Hypothalamus (tissue), 51 donors: ENCODE data around the gene ATG3.
"Not testable (repeated sequence)": the region's sequence is repeated elsewhere in the genome, so short reads cannot be mapped to it uniquely, and the experiment has no call there.

Source experiments
- DNase-seq, 51 donors: peaks; one replicate each; lab custom pipeline; 2025; lab: John Stamatoyannopoulos, UW

ATG3 gene

DNA sequence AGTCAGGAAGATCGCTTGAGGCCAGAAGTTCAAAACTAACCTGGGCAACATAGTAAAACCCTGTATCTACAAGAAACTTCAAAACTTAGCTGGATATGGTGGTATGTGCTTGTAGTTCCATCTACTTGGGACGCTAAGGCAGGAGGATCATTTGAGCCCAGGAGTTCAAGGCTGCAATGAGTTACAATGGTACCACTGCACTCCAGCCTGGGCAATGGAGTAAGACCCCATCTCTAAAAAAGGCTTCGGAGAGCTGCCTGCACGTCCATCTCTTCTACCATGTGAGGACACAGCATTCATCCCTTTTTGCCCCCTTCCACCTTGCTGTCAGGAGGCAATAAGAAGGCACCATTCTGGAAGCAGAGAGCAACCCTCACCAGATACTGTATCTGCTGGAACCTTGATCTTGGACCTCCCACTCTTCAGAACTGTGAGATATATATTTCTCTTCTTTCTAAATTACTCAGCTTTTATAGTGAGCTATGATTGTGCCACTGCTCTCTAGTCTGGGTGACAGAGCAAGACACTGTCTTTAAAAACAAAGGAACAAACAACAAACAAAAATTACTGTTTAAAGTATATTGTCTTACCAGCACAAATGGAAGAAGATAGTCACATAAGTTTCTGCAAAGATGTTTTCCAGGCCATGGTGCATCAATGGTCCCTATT, 58.3 kb downstream of the ATG3 start:
- DNase-seq, result no peak

DNA sequence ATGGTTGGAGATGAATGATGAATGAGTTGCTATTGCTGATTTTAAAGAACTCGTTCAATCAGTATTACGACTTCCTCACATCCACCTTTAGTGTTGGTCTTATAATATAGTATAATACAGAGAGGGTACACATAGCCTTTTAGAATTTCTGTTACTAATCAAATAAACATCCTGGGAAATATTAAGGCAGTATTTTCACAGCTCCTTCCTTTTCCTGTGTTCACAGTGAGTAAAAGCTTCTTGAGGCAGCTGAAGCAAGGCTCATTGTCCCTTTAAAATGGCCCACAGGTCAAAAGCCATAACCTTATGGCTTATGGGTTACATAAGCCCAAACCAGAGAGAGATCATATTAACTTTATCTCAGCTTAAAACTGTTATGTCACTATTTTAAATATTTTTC, 61.1 kb downstream of the ATG3 start:
- DNase-seq, result no peak

DNA sequence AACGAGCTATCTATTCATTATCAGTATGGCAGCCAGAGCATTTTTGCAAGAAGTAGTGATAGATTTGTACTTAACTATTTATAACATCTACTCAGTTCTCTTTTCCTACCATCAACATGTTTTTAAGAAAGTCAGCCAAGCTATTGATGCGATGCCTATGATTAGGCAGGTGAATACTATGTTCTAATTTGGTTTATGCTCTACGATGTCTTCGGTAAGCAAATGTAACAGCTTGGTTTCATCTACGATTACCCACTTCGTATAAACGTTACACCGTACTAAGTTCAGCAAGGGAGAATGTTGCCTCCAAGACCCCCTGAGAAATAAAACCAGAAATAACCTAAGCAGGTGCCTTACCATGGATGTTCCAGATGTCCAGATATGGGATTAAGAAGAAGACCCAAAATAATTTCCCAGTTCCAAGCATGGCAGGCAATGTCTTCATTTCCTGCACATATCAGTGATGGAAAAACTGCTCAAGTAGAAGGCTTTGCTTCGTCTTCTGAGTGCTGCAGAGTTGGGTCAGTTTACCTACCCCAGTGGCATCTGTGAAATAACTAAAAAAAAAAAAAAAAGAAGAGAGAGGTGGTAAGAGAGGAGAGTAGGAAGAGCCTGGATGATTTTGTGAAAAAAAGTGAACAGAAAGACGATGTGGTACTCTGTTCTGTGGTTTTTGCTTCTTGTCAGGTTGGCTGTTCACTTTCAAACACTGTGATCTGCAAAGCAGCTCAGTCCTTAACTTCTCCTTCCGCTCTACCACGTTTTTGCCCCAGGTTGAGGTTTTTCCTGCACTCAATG, 62.6 kb downstream of the ATG3 start, which contains the start of gene BTLA:
BTLA (minus strand) TSS at position 559 of the 798 bp plus-strand sequence; CDS start at position 445, 114 bp downstream.
- DNase-seq, result no peak

DNA sequence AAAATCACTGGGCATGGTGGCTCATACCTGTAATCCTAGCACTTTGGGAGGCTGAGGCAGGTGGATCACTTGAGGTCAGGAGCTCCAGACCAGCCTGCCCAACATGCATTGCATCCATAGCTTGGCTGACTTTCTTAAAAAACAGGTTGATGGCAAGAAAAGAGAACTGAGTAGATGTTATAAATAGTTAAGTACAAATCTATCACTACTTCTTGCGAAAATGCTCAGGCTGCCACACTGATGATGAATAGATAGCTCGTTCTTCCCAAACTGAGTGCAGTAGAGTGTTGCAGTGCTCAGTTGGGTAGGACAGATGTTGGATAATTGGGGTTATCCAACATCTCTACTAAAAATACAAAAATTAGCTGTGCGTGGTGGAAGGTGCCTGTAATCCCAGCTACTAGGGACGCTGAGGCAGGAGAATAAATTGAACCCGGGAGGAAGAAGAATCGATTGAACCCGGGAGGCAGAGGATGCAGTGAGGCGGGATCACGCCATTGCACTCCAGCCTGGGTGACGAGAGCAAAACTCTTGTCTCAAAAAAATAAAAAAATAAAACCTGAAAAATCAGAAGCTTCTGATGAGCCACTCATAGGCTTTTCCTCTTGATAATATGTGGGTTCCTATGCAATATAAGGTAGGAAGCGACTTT, 63.7 kb downstream of the ATG3 start:
- DNase-seq, result no peak

DNA sequence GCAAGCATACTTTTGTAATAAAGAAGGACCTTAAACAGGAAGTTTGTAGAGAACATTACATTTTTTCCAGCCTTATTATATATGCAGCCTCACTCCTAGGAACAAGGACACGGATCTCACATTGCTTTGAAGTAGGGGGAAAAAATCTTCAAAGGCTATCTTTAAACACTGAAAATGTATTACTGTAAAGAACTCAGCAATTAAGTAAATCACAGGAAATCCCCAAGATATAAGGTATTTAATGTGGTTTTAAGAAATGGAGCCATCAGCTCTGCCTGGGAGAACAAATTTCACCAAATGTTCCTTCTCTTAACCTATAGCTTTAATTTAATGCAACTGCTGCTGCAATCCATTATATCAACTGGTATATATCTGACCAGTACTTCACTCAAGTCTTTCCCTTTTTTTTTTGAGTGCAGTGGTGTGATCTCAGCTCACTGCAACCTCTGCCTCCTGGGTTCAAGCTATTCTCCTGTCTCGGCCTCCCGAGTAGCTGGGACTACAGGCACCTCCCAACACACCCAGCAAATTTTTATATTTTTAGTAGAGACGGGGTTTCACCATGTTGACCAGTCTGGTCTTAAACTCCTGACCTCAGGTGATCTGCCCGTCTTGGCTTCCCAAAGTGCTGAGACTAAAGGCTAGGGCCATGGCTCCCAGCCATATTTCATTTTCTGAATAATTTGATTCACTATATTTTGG, 65.2 kb downstream of the ATG3 start:
- DNase-seq, result no peak

DNA sequence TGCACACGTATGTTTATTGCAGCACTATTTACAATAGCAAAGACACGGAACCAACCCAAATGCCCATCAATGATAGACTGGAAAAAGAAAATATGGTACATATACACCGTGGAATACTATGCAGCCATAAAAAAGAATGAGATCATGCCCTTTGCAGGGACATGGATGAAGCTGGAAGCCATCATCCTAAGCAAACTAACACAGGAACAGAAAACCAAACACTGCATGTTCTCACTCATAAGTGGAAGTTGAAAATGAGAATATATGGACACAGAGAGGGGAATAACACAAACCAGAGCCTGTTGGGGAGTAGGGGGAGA, 67.4 kb downstream of the ATG3 start:
- DNase-seq, result not testable (repeated sequence)

DNA sequence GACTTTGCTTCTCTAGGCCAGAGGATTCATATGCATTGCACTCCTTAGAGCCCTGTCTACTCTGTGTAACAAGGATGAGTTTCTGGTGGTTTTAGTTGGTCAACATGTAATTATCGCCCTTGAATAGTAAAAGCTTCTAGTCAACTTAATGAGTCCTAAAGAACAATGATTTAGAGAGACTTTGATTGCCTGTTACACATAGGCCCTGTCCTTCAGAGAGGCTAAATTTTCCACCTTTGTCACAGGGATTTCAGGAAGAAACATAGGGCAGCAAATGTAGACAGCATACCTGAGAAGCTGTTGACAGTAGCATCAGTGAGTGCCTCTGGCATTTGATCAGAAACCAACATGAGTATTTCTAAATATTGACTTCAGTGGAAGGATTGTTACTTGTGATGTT, 69.6 kb downstream of the ATG3 start:
- DNase-seq, result no peak

DNA sequence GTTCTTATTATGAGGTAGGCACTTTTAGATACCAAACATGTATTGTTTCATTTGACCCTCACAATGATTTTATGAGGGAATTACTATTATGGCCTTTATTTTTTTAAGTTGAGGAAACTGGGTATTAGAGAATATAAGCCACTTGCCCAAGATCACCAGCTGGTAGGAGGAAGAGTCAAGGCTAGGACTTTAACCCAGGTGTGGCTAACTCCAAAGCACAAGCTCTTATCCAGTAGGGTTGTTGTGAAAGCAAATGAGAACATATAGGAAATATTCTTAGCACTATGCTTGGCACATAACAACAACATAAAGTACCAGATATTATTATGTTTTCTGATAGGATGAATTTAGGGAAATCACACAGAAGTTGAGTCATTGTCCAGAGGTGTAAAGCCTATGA, 70.4 kb downstream of the ATG3 start:
- DNase-seq, result no peak

DNA sequence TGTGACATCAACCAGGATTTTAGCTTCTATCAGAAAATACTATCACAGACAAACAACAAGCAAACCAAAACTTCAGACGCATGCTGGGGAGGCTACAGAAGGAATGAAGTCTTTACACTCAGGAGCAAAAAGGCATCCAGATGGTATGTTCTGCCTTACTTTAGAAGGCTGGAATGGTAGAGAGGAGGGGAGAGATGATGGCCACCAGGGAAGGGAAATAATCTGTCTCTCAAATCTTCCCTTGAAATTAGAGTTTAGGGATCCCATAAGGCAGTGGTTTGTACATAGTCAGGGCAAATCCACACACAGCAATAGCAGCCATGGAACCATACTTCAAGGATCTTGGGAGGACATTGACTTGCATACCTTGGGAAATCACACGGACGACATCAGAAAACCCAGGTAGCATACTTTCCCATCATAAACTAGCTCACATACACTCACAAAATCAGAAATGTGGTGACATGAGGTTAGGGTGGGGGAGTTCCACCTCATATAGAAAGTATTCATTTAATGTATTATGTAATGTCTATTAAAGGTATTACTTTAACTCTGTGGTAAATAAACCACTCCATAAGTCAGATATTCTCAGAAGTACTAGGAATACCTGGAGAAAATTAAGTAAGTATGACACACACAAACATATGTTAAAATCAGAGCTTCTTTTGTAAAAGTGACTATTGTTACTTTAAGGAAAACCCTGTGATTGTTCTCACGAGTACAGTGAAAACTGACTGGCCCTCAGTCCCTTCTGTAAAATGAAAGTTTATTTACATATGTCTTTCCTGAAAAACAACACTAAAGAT, 71.9 kb downstream of the ATG3 start:
- no peak for DNase-seq

DNA sequence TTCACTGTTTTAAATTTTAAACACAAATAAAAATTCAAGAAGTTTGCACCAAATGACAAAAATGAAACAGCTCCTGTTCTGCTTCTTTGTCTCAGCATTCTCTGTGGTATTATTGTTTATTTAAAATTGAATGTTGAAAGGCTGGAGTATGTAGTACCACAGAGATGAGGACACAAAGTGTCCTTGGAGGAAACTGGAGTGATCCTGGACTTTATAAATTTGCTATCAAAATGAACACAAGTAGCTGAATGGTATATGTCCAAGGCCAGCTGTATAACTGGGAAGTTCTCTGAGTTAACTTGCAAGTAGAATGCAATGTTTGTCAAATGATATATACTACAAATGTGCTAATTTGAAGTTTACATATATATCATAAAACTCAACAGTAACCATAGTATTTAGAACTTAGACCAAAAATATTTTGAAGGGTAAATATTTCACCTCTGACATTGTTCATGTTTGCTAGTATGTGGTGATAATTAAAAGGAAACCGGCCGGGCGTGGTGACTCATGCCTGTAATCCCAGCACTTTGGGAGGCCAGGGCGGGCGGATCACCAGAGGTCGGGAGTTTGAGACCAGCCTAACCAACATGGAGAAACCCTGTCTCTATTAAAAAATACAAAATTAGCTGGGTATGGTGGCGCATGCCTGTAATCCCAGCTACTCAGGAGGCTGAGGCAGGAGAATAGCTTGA, 74.8 kb downstream of the ATG3 start:
- DNase-seq, result no peak

DNA sequence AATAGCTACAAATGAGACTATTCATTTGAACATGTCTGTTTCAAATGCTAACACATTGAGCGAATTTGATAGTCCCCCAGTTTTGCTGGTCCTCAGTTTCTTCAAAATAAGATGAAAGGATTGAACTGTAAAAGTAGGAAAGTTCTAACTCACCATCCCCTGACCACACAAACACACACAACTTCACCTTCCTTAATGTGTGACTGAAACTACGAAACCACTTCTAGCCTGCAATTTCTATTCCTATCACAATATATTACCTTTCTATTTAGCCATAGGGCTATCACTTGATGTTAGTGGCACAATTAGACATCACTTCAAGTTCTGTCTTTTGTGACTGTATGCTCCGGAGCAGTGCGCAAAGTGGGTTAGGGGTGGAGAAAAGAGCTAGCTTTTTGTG, 77.4 kb downstream of the ATG3 start:
- DNase-seq, result no peak

DNA sequence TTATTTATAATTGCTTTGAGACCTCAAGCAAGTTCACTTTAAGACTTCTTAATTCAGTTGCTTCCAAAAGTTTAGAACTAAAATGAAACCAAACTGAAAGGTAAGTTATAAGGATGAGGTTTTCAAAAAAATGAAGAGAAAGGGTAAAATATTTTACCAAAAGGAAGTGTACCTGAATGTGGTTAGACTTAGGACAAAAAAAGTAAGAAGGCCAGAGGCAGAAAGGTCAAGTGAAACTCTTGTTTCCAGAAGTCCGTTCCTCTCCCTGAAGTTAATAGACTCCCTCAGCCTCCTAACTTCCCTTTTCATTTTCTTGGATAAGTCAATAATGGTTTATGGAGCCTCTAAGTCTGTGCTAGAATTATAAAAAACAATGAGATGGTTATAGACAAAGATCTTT, 79.1 kb downstream of the ATG3 start:
- DNase-seq, result no peak
